ENCODE measurements around the gene CMTM6. TPM values are rescaled to one million over a fixed set of nuclear protein-coding genes. Genes with fewer than 3 reads are reported as not detected.

The CMTM6 gene
- total RNA-seq, 6 donors from 2014 or later = 16.8 to 86.0 (median 61.3) TPM

DNA sequence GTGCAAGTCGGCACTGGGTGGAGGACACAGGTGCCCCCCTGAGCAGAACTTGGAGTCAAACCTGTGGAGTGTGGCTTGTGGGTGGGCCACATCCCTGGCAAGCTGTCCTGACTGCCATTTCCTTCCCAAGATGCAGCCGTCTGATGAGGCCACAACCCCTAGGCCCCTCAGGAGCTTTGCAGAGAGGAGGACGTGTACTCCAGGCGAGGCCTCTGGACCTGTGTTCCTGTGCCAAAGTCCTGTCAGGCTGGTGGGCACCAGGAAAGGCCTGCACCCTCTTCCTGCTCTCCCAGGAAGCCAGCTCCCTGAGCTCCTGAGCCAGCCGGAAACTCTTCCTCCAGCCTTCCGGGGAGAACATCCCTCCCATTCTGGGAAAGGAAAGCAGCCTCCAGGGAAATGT lies 48.5 kb downstream of the CMTM6 start:
- WGBS, 2 donors = 88 to 94% methylated on average over 6 of the region's 6 CpGs
- Histone ChIP-seq H3K36me3 (peaks cover 4 to 28% (median 17%) of the 10 kb centered on the region in 4 donors), H3K9me3 (no peaks in the 10 kb centered on the region), H3K27me3 (no peaks in the 10 kb centered on the region), H3K4me1 (peaks cover 15 to 31% (median 17%) of the 10 kb centered on the region in 4 donors), H3K27ac (no peak overlapping the region), H3K4me3 (no peak overlapping the region)
- TF ChIP-seq POLR2A (IDR thresholded peaks at IDR 0.05) (no peak), POLR2AphosphoS5 (IDR thresholded peaks at IDR 0.05) (no peak), EP300 (IDR thresholded peaks at IDR 0.05) (no peak)
- TF ChIP-seq, protein P1, sequence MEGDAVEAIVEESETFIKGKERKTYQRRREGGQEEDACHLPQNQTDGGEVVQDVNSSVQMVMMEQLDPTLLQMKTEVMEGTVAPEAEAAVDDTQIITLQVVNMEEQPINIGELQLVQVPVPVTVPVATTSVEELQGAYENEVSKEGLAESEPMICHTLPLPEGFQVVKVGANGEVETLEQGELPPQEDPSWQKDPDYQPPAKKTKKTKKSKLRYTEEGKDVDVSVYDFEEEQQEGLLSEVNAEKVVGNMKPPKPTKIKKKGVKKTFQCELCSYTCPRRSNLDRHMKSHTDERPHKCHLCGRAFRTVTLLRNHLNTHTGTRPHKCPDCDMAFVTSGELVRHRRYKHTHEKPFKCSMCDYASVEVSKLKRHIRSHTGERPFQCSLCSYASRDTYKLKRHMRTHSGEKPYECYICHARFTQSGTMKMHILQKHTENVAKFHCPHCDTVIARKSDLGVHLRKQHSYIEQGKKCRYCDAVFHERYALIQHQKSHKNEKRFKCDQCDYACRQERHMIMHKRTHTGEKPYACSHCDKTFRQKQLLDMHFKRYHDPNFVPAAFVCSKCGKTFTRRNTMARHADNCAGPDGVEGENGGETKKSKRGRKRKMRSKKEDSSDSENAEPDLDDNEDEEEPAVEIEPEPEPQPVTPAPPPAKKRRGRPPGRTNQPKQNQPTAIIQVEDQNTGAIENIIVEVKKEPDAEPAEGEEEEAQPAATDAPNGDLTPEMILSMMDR (IDR thresholded peaks at IDR 0.05) = no peak
- DNase-seq (no peak), ATAC-seq (ENCODE audit: low FRiP score in 2 of 2) (no peak)

DNA sequence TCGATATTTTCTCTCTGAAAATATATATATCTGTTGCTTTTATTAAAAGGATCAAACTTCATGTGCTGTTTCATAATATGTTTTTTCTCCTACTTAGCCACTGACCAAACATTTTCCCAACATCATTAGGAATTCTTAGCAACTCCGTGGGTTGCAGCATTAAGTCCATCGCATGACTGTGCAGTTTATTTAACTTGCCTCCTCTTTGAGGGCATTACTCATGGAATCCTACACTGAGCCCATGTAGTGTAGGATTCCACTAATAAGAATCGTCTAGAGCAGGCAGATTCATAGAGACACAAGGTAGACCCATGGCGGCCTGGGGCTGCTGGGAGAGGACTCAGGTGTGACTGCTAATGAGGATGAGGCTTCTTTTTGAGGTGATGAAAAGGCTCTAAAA lies 49.3 kb downstream of the CMTM6 start:
- no peak for ATAC-seq (ENCODE audit: low FRiP score in 2 of 2)
- Histone ChIP-seq H3K9me3 (no peaks in the 10 kb centered on the region), H3K4me1 (peaks cover 14 to 31% (median 18%) of the 10 kb centered on the region in 4 donors), H3K27me3 (no peaks in the 10 kb centered on the region), H3K27ac (no peak overlapping the region), H3K36me3 (peaks cover 4 to 28% (median 17%) of the 10 kb centered on the region in 4 donors), H3K4me3 (no peak overlapping the region)
- DNase-seq = no peak
- WGBS, 2 donors = 93 to 94% methylated on average over 5 of the region's 5 CpGs
- TF ChIP-seq POLR2AphosphoS5 (IDR thresholded peaks at IDR 0.05) (no peak), EP300 (IDR thresholded peaks at IDR 0.05) (no peak)
- TF ChIP-seq, protein P1 (IDR thresholded peaks at IDR 0.05) = no peak

DNA sequence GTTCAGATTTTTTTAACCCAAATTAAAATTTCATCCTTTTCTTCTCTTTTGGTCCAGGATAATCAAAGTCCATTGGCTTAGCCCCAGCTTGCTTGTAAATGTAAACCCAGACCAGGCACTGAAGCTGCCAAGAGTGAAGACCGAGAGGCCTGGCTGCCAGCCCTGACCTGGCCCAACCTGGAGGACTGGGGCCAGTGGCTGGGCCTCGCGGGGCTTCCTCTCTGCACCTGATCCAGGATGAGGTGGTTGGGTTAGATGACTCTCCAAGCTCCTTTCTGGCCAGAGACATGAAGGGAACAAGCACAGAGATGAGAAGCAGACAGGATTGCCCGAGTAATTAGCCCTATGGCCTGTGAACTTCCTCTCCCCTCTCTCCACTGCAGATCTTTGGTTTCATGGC lies 50.6 kb downstream of the CMTM6 start:
- WGBS, 2 donors = 80 to 91% methylated on average over 2 to 4 of the region's 4 CpGs
- TF ChIP-seq POLR2AphosphoS5 (IDR thresholded peaks at IDR 0.05) = no peak
- TF ChIP-seq, protein P1 (IDR thresholded peaks at IDR 0.05) = no peak
- no peak for TF ChIP-seq POLR2A (IDR thresholded peaks at IDR 0.05)
- no peak for TF ChIP-seq EP300 (IDR thresholded peaks at IDR 0.05)
- H3K9me3 ChIP-seq = no peaks in the 10 kb centered on the region
- H3K4me3 ChIP-seq = no peak overlapping the region
- peak; percentile 12 to 46 for DNase-seq
- H3K27ac ChIP-seq = no peak overlapping the region
- H3K36me3 ChIP-seq = peaks cover 4 to 28% (median 17%) of the 10 kb centered on the region in 4 donors
- H3K27me3 ChIP-seq = no peaks in the 10 kb centered on the region
- ATAC-seq (ENCODE audit: low FRiP score in 2 of 2) = no peak
- peaks cover 5 to 21% (median 14%) of the 10 kb centered on the region in 4 donors for H3K4me1 ChIP-seq

DNA sequence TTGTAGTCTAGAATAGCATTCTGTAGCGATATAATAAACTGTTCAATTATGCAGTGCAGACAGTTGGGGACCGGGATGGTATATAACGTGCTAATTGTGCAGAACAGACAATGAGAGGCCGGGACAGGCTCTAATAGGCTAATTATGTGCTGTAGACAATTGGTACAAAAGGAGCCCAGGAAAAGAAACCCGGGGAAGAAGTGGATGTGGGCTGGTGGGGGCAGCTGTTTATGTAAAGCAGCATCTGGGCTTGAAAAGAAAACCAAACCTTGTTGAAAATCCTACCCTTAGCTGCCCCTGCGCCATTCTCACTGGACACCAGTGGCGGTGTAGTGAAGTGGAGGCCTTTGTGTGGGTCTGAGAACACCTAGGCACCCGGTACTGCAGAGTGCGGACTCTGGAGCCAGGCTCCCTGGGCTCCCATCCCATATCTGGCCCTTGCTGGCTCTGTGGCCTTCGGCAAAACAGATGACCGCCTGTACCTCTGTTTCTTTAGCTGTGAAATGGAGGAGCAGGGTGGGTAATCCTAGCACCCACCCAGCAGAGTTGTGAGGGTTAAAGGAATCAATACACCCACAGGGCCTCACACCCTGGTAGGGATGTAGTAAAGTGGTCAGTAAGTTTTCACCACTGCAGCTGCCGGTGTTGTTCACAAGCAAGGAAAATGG lies 51.5 kb downstream of the CMTM6 start:
- H3K27ac ChIP-seq = no peak overlapping the region
- 94 to 96% methylated on average over 12 of the region's 12 CpGs for WGBS, 2 donors
- TF ChIP-seq, protein P1 (IDR thresholded peaks at IDR 0.05) = no peak
- TF ChIP-seq POLR2AphosphoS5 (IDR thresholded peaks at IDR 0.05) = no peak
- TF ChIP-seq EP300 (IDR thresholded peaks at IDR 0.05) = no peak
- no peak for TF ChIP-seq POLR2A (IDR thresholded peaks at IDR 0.05)
- H3K9me3 ChIP-seq = no peaks in the 10 kb centered on the region
- peak in 1 of 2 donors; percentile 12 for DNase-seq
- H3K4me3 ChIP-seq = no peak overlapping the region
- H3K27me3 ChIP-seq = no peaks in the 10 kb centered on the region
- peaks cover 4 to 28% (median 14%) of the 10 kb centered on the region in 4 donors for H3K36me3 ChIP-seq
- peaks cover 5 to 16% (median 10%) of the 10 kb centered on the region in 4 donors for H3K4me1 ChIP-seq
- no peak for ATAC-seq (ENCODE audit: low FRiP score in 2 of 2)

DNA sequence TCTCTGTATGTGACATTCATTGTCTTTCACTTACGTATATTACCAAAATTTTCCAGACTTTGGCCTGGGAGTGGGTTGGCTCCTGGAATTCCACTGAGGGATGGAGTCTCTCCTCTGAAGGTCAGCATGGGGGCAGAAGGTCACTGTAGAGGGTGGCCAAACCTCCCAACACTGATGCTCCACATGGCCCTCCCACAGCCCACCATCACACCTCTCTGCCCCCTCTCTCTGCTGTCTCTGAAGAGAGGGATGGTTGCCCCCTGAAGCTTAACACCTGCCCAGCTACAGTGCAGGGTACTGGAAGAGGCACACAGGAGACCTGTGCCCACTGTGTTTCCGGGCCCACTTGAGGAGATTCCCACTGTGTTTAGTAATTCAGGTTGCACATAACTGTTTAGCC lies 52.2 kb downstream of the CMTM6 start:
- DNase-seq (peak in 1 of 2 donors; percentile 0), ATAC-seq (ENCODE audit: low FRiP score in 2 of 2) (no peak)
- H3K4me1 ChIP-seq = peaks cover 5 to 16% (median 10%) of the 10 kb centered on the region in 4 donors
- H3K9me3 ChIP-seq = no peaks in the 10 kb centered on the region
- TF ChIP-seq EP300 (IDR thresholded peaks at IDR 0.05) (no peak), POLR2A (IDR thresholded peaks at IDR 0.05) (no peak), POLR2AphosphoS5 (IDR thresholded peaks at IDR 0.05) (no peak)
- TF ChIP-seq, protein P1 (IDR thresholded peaks at IDR 0.05) = no peak
- WGBS, 2 donors = 95 to 100% methylated on average over 2 of the region's 2 CpGs
- H3K4me3 ChIP-seq = no peak overlapping the region
- H3K27me3 ChIP-seq = no peaks in the 10 kb centered on the region
- peaks cover 4 to 28% (median 14%) of the 10 kb centered on the region in 4 donors for H3K36me3 ChIP-seq
- no peak overlapping the region for H3K27ac ChIP-seq

Measured in upper lobe of left lung (tissue), 6 donors.